GM18870 (cell line): ENCODE results near the gene RNF26.
A peak's percentile ranks its signal among the peaks of the same experiment; 100 is the strongest.
"Not testable (repeated sequence)": the region's sequence is repeated elsewhere in the genome, so short reads cannot be mapped to it uniquely, and the experiment has no call there.

Experiments used
- ATAC-seq: cut with Tn5 transposase; IDR thresholded peaks from one replicate; pipeline ENCODE4 v1.9.1; 2021; ENCODE audit warnings: moderate library complexity; ENCODE audit not compliant: unreplicated experiment

RNF26 gene

DNA sequence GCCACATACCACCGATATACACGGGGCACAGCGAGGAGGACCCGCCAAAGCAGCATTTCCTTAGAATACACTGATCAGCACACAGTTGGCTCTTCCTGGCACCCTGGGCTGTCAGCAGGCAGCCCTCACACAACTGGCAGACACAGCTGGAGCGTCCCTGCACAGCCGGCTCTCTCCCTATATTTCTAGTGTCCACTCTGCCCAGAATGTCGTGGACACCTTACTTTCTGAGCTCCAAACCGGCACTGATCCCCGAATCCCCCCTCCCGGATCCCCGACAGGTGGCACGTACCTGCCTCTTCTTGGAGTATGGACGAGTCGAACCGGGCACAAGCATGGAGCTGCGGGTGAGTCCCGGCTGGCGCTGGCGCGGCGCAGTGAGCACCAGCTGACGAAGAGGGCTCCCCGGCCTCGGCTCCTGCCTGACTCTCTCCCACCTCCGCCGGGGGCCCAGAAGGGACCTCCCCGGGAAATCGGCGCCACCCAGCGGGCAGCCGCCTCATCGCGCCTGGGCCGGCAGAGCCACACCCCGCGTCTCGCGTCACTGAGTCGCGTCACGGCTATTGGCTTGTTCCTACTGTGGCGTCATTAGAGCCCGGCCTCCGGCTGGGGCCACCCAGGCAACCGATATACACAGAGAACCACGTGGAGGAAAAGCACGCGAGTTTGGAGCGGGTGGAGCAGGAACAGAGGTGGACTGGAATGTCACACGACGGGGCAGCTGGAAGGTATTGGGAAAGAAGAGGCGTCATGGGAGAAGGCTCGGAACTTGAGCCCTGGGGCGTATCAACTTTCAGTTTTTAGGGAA, 47.1 kb downstream of the RNF26 start, which contains the start of gene USP2:
TSS of gene USP2 (minus strand) at position 510 of the 808 bp plus-strand sequence. CDS start 8,210 bp downstream, outside the sequence.
- ATAC-seq = peak; percentile 90

GRCh38 chr11:119382101-119382500, 47.8 kb downstream of the RNF26 start:
- no peak for ATAC-seq

DNA sequence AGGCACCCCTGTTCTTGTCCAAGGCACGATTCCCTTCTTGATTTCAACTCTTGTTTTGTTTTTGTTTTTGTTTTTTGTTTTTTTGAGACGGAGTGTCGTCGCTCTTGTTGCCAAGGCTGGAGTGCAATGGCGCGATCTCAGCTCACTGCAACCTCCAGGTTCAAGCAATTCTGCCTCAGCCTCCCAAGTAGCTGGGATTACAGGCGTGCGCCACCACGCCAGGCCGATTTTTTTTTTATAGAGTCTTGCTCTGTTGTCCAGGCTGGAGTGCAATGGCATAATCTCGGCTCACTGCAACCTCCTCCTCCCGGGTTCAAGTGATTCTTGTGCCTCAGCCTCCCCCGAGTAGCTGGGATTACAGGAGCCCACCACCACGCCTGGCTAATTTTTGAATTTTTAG, 48.2 kb downstream of the RNF26 start:
- not testable (repeated sequence) for ATAC-seq

- ATAC-seq = no peak
Observed at GRCh38 chr11:119384332-119384731, 50.0 kb downstream of the RNF26 start.
